K562 (cell line): ENCODE measurements around the gene GAS2L1. TPM values are rescaled to one million over a fixed set of nuclear protein-coding genes. Genes with fewer than 3 reads are reported as not detected.
A peak's percentile ranks its signal among the peaks of the same experiment; 100 is the strongest.

Source experiments
- ATAC-seq: fragments of 200-7000 bp; cut with Tn5 transposase; 3 replicates; pipeline ENCODE4 v1.9.1; 2020; ENCODE audit warnings: moderate library complexity
- BruUV-seq: library from RNA; stranded (reverse); fragments of 400-500 nt; replicated peaks from 2 replicates; lab custom pipeline; 2021; lab: Mats Ljungman, UMichigan
- CTCF ChIA-PET: fragments of 300-600 bp; formaldehyde crosslinking; extraction: SDS; loops from one replicate; lab custom pipeline; 2021; ENCODE audit warnings: low intra/inter-chr PET ratio; lab: Yijun Ruan, JAX
- POLR2A ChIA-PET: fragments of 300-600, 350-650 bp; sonication (Branson Sonifier 250); formaldehyde crosslinking; extraction: SDS; loops from one replicate; lab custom pipeline; 2021; ENCODE audit warnings: antibody characterized with exemption, inconsistent platforms; lab: Yijun Ruan, JAX
- DNase-seq, 4 experiments: peaks; one replicate each; pipeline versions ENCODE4 v3.0.0 to v3.0.0-alpha.2; 2011 to 2018; ENCODE audit warnings: low spot score in 3 of 4, mixed read lengths in 3 of 4; ENCODE audit errors: extremely low read depth in 1 of 4
- FAIRE-seq: peaks from 2 replicates; lab custom pipeline; 2011; peaks lifted over from hg19 to GRCh38; lab: Jason Lieb, UNC
- H2AFZ ChIP-seq: 2 replicates; pipeline ENCODE4 v1.6.0; 2011; ENCODE audit warnings: low read depth, low read length, control low read depth, inconsistent platforms
- H3K27ac ChIP-seq: fragments of 200-600 bp; 3 replicates; pipeline ENCODE4 v1.8.0; 2011; ENCODE audit warnings: low read depth, mild to moderate bottlenecking, control low read depth, inconsistent platforms, low read length, moderate library complexity, mixed read lengths; ENCODE audit errors: extremely low read depth
- H3K27me3 ChIP-seq, 2 experiments: fragments of 300-600 bp in 1 of 2; 2 replicates in 1 of 2; 3 replicates in 1 of 2; pipeline versions ENCODE4 v1.6.0 to v1.8.0; 2011; ENCODE audit warnings: inconsistent platforms in 2 of 2, low read length in 2 of 2, mild to moderate bottlenecking in 1 of 2, mixed read lengths in 1 of 2, moderate library complexity in 1 of 2; ENCODE audit not compliant: control insufficient read depth in 2 of 2, insufficient read depth in 2 of 2
- H3K36me3 ChIP-seq: fragments of 300-600 bp; 3 replicates; pipeline ENCODE4 v1.8.0; 2011; ENCODE audit warnings: mild to moderate bottlenecking, low read length, inconsistent platforms; ENCODE audit not compliant: control insufficient read depth, insufficient read depth
- H3K4me1 ChIP-seq, 2 experiments: fragments of 200-600 bp in 1 of 2; replicated peaks in 1 of 2; 2 replicates in 1 of 2; 3 replicates in 1 of 2; pipeline versions ENCODE4 v1.5.1 to v1.8.0; 2011; ENCODE audit warnings: inconsistent platforms in 2 of 2, low read length in 2 of 2, mild to moderate bottlenecking in 1 of 2, mixed read lengths in 1 of 2, moderate library complexity in 1 of 2; ENCODE audit not compliant: control insufficient read depth in 2 of 2, insufficient read depth in 2 of 2
- H3K4me2 ChIP-seq: 2 replicates; pipeline ENCODE4 v1.6.1; 2011; ENCODE audit warnings: low read length, control low read depth, inconsistent platforms, mixed read lengths; ENCODE audit not compliant: insufficient read depth
- H3K4me3 ChIP-seq: fragments of 200-600 bp; sonication (generic), shearing (Covaris generic); 2 replicates; pipeline ENCODE4 v1.5.1; 2016; ENCODE audit warnings: control low read depth, inconsistent platforms
- H3K79me2 ChIP-seq: fragments of 200-600 bp; 3 replicates; pipeline ENCODE4 v1.8.0; 2011; ENCODE audit warnings: low read length, inconsistent platforms; ENCODE audit not compliant: control insufficient read depth, insufficient read depth
- H3K9ac ChIP-seq, 2 experiments: 2 replicates each; pipeline versions ENCODE4 v1.6.0 to v1.6.1; 2011; ENCODE audit warnings: low read depth in 2 of 2, low read length in 2 of 2, control low read depth in 1 of 2, inconsistent platforms in 1 of 2, mild to moderate bottlenecking in 1 of 2, mixed read lengths in 1 of 2; ENCODE audit not compliant: insufficient read depth in 1 of 2
- H3K9me1 ChIP-seq: one replicate; pipeline ENCODE4 v1.6.0; 2011; ENCODE audit warnings: inconsistent platforms, mild to moderate bottlenecking, low read length, moderate library complexity; ENCODE audit not compliant: control insufficient read depth, insufficient read depth
- H3K9me3 ChIP-seq: replicated peaks from 2 replicates; pipeline ENCODE4 v1.5.1; 2011; ENCODE audit warnings: low read depth, low read length, inconsistent platforms; ENCODE audit not compliant: control insufficient read depth, insufficient read depth
- H4K20me1 ChIP-seq: replicated peaks from 2 replicates; pipeline ENCODE4 v1.6.1; 2011; ENCODE audit warnings: low read length, inconsistent platforms, mixed read lengths; ENCODE audit not compliant: control insufficient read depth, insufficient read depth
- CCNT2 ChIP-seq: IDR thresholded peaks from 2 replicates; pipeline ENCODE4 v1.6.1; 2011; ENCODE audit warnings: borderline replicate concordance, low read depth, mild to moderate bottlenecking, moderate library complexity, mixed read lengths, low read length; ENCODE audit not compliant: insufficient read length; ENCODE audit errors: extremely low read depth
- ETV5 ChIP-seq: sonication (generic); formaldehyde crosslinking; IDR thresholded peaks from 2 replicates; pipeline ENCODE4 v1.4.0; 2020; ENCODE audit warnings: low read depth, mild to moderate bottlenecking, missing genetic modification reagents
- KDM1A ChIP-seq, 2 experiments: fragments of 450-650 bp; IDR thresholded peaks; 2 replicates each; pipeline ENCODE4 v1.6.1; 2016; ENCODE audit warnings: mild to moderate bottlenecking in 2 of 2
- KDM5B ChIP-seq: fragments of 200-600 bp; sonication (generic); IDR thresholded peaks from 2 replicates; pipeline ENCODE4 v1.6.1; 2012; ENCODE audit warnings: low read depth, mild to moderate bottlenecking, moderate library complexity, low read length, control low read depth, inconsistent platforms; ENCODE audit not compliant: insufficient replicate concordance
- MAX ChIP-seq: sonication (generic); formaldehyde crosslinking; IDR thresholded peaks from 2 replicates; pipeline ENCODE4 v1.9.0; 2022; ENCODE audit warnings: mild to moderate bottlenecking, missing genetic modification reagents
- MTF1 ChIP-seq: fragments of 250-450 bp; sonication (Bioruptor Pico); IDR thresholded peaks from 2 replicates; pipeline ENCODE4 v1.9.0; 2021; ENCODE audit warnings: moderate library complexity, mild to moderate bottlenecking, inconsistent platforms, borderline replicate concordance
- NONO ChIP-seq, 2 experiments: fragments of 200-400 bp in 1 of 2; fragments of 450-650 bp in 1 of 2; formaldehyde crosslinking in 1 of 2; IDR thresholded peaks; 2 replicates each; pipeline ENCODE4 v1.6.1; 2017; ENCODE audit warnings: low read depth in 2 of 2, mild to moderate bottlenecking in 2 of 2, moderate library complexity in 2 of 2, low read length in 1 of 2
- PTBP1 ChIP-seq: fragments of 200-400 bp; formaldehyde crosslinking; IDR thresholded peaks from 2 replicates; pipeline ENCODE4 v1.6.1; 2017; ENCODE audit warnings: low read depth, low read length
- SMARCA5 ChIP-seq: fragments of 450-650 bp; IDR thresholded peaks from 2 replicates; pipeline ENCODE4 v1.6.1; 2016
- TEAD4 ChIP-seq, 2 experiments: sonication (generic) in 1 of 2; formaldehyde crosslinking in 1 of 2; IDR thresholded peaks; 2 replicates each; pipeline versions ENCODE4 v1.6.1 to v1.8.0; 2012 to 2022; ENCODE audit warnings: borderline replicate concordance in 1 of 2, inconsistent platforms in 1 of 2, low read length in 1 of 2, mild to moderate bottlenecking in 1 of 2, missing genetic modification reagents in 1 of 2
- ZNF639 ChIP-seq, 2 experiments: fragments of 200-800 bp in 1 of 2; sonication (Bioruptor generic) in 1 of 2; sonication (generic) in 1 of 2; formaldehyde crosslinking in 1 of 2; IDR thresholded peaks in 1 of 2; conservative IDR thresholded peaks in 1 of 2; 2 replicates each; pipeline versions ENCODE4 v1.5.0 to v1.6.1; 2016 to 2020; ENCODE audit warnings: missing compliant biosample characterization in 1 of 2, missing genetic modification characterization in 1 of 2, missing genetic modification reagents in 1 of 2
- WGBS: fragments of 100-300 bp; shearing (Covaris generic); methylation state at CpG from one replicate; pipeline ENCODE4 v1.1.6; 2016; ENCODE audit warnings: low coverage, mixed read lengths; ENCODE audit not compliant: insufficient coverage; ENCODE audit errors: missing lambda C conversion rate; 5-methylcytosine and 5-hydroxymethylcytosine counted together
- in situ Hi-C: fragments of 300-500 bp; cut with MboI; formaldehyde crosslinking; loops from 4 replicates; pipeline ENCODE4 v1.15.0; 2018; ENCODE audit warnings: inconsistent platforms, mixed read lengths
- intact Hi-C: fragments of 100-400 bp; cut with micrococcal nuclease; formaldehyde crosslinking; loops from 2 replicates; pipeline ENCODE4 v1.14.2; 2022
- polyA plus RNA-seq, 8 experiments: library from polyadenylated mRNA; depleted of rRNA in 4 of 8; stranded (reverse) in 5 of 8; unstranded in 3 of 8; fragments of >200 nt; fragmentation: Nextera tagmentation in 2 of 8; fragmentation: Illumina TruSeq in 1 of 8; extraction: Ambion mirVana in 2 of 8; extraction: Trizol in 1 of 8; gene quantifications; 2 replicates each; pipeline versions ENCODE4 v1.2.1 to v1.2.3, GENCODE V29; 2011 to 2014; ENCODE audit warnings: inconsistent platforms in 1 of 8, missing spikeins in 1 of 8
- total RNA-seq, 7 experiments: library from RNA; depleted of rRNA in 6 of 7; stranded (reverse); fragments of >200 nt in 6 of 7; fragmentation: Illumina TruSeq in 2 of 7; extraction: Trizol in 2 of 7; gene quantifications; 2 replicates each; pipeline versions ENCODE4 v1.2.1 to v1.2.3, GENCODE V29; 2011 to 2021; ENCODE audit warnings: low replicate concordance in 1 of 7
- TF ChIP-seq, protein P1 (sequence below): sonication (generic); formaldehyde crosslinking; IDR thresholded peaks from 2 replicates; pipeline ENCODE4 v1.4.0; 2020; ENCODE audit warnings: mild to moderate bottlenecking, missing genetic modification reagents
- TF ChIP-seq, protein P2 (sequence below): fragments of 200-800 bp; sonication (Bioruptor generic); IDR thresholded peaks from 2 replicates; pipeline ENCODE4 v1.6.1; 2017; ENCODE audit warnings: missing genetic modification characterization, missing compliant biosample characterization

GAS2L1 gene
- total and polyA plus RNA-seq, 9 of the 15 experiments (the other 6 are each of a cell fraction or from before 2014, with no cell fraction given) = 0.56 to 19.7 (median 3.2) TPM

DNA sequence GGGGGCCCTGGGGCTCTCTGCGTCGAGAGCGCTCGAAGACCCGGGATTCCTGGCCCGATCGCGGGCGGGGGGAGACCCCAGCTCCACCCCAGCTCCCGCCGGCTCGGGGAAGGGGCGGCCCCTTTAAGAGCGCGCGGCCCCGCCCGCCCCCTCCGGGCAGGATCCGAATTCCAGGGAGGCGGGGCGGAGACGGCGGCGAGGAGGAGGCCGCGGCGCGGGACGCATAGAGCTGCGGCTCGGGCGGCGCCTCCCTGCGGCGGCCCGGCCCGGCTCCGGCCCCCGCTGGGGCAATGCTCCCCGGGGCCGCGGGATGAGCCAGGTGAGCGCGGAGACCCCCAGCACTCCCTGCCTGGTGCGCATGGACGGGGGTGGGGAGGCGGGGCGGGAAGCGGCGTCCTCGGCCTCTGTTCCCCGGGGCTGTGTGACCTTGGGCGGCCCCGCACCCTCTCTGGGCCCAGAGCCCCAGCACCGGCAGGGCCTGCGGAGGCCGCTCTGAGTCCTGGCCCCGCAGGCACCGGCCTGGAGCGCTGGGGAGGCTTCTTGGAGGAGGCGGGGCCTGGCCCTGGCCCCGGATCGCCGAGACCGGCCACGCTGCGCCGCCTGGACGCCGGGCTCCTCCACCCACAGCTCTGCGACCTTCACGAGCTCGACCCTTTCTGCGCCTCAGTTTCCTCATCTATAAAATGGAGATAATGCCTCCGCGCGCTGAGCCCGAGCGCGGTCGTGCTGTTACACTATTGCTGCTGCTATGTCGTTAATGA is 565 bp downstream of the GAS2L1 start:
- Histone ChIP-seq H4K20me1 (no peaks in the 10 kb centered on the region), H3K9ac (peak overlapping the region; percentile 77 to 95), H3K4me2 (peak overlapping the region; percentile 81), H3K27me3 (no peaks in the 10 kb centered on the region), H3K9me3 (no peaks in the 10 kb centered on the region), H3K79me2 (peaks cover 18% of the 10 kb centered on the region), H3K9me1 (no peaks in the 10 kb centered on the region), H2AFZ (peak overlapping the region; percentile 98), H3K36me3 (peaks cover 8% of the 10 kb centered on the region; the same call in 1 of the 3 replicates), H3K4me1 (peaks cover 21 to 94% of the 10 kb centered on the region in 2 experiments), H3K4me3 (peak overlapping the region; percentile 81), H3K27ac (peak overlapping the region; percentile 94)
- WGBS = under 1% methylated on average over 31 of the region's 83 CpGs
- FAIRE-seq = no peak
- in situ Hi-C loops (no loop called here), intact Hi-C loops (no loop called here)
- BruUV-seq = no TSS peak
- peak; percentile 80 for ATAC-seq
- peak; percentile 81 to 84 (median 82) for DNase-seq
- ChIA-PET CTCF (no interaction called here), POLR2A (interaction anchor here (0.6 to 1.2 kb wide), 7 partner anchors 10 to 755 kb away, joined by 3 to 4 read pairs (median 4); no protein-coding TSS in a partner anchor)
- TF ChIP-seq, protein P1, sequence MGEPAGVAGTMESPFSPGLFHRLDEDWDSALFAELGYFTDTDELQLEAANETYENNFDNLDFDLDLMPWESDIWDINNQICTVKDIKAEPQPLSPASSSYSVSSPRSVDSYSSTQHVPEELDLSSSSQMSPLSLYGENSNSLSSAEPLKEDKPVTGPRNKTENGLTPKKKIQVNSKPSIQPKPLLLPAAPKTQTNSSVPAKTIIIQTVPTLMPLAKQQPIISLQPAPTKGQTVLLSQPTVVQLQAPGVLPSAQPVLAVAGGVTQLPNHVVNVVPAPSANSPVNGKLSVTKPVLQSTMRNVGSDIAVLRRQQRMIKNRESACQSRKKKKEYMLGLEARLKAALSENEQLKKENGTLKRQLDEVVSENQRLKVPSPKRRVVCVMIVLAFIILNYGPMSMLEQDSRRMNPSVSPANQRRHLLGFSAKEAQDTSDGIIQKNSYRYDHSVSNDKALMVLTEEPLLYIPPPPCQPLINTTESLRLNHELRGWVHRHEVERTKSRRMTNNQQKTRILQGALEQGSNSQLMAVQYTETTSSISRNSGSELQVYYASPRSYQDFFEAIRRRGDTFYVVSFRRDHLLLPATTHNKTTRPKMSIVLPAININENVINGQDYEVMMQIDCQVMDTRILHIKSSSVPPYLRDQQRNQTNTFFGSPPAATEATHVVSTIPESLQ (CRISPR knock-in tag) = no peak
- TF ChIP-seq MTF1 (CRISPR knock-in tag) = no peak
- TF ChIP-seq, protein P2, sequence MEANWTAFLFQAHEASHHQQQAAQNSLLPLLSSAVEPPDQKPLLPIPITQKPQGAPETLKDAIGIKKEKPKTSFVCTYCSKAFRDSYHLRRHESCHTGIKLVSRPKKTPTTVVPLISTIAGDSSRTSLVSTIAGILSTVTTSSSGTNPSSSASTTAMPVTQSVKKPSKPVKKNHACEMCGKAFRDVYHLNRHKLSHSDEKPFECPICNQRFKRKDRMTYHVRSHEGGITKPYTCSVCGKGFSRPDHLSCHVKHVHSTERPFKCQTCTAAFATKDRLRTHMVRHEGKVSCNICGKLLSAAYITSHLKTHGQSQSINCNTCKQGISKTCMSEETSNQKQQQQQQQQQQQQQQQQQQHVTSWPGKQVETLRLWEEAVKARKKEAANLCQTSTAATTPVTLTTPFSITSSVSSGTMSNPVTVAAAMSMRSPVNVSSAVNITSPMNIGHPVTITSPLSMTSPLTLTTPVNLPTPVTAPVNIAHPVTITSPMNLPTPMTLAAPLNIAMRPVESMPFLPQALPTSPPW = peak; percentile 85
- 0 out of 2 replicates have a peak, but pooled peaks have one; percentile 12 for TF ChIP-seq MAX (CRISPR knock-in tag)
- TF ChIP-seq TEAD4 (IDR thresholded peaks at IDR 0.05; ENCODE audit: low read length) = peak; percentile 38; the same call in 1 of the 2 replicates
- TF ChIP-seq TEAD4 (CRISPR knock-in tag; IDR thresholded peaks at IDR 0.05; ENCODE audit: borderline replicate concordance) = 0 out of 2 replicates have a peak, but pooled peaks have one; percentile 36
- TF ChIP-seq KDM1A (IDR thresholded peaks at IDR 0.05) = peak; percentile 78 to 86
- 0 out of 4 replicates have a peak, but pooled peaks of 1 of the 2 experiments have one; percentile 31 for TF ChIP-seq ZNF639 (CRISPR knock-in tag; conservative IDR thresholded peaks at IDR 0.05 in 1 of 2, IDR thresholded peaks at IDR 0.05 in 1 of 2)
- peak; percentile 86 for TF ChIP-seq PTBP1
- TF ChIP-seq CCNT2 = peak; percentile 43
- peak in 1 of 2 experiments; percentile 9; a peak in 1 of 4 replicates for TF ChIP-seq NONO (IDR thresholded peaks at IDR 0.05; ENCODE audit: low read depth in 2 of 2, low read length in 1 of 2)
- peak; percentile 21 for TF ChIP-seq KDM5B
- TF ChIP-seq ETV5 (CRISPR knock-in tag) = 0 out of 2 replicates have a peak, but pooled peaks have one; percentile 11
- peak; percentile 80 for TF ChIP-seq SMARCA5
